GM10266 (cell line): ENCODE results near the gene SP4.

ENCODE experiments used
- DNase-seq: peaks from one replicate; pipeline ENCODE4 v3.0.0; 2012; ENCODE audit errors: extremely low spot score
- CTCF ChIP-seq: IDR thresholded peaks from 2 replicates; pipeline ENCODE4 v1.5.1; 2012; ENCODE audit warnings: mild to moderate bottlenecking, low read depth; ENCODE audit not compliant: control insufficient read depth, insufficient read depth; ENCODE audit errors: missing control alignments

SP4 gene

GRCh38 chr7:21448974-21449373 lies 21.1 kb downstream of the SP4 start:
- no peak for DNase-seq
- TF ChIP-seq CTCF, result no peak

GRCh38 chr7:21450076-21450475 lies 22.2 kb downstream of the SP4 start:
- no peak for TF ChIP-seq CTCF
- no peak for DNase-seq

- no peak for TF ChIP-seq CTCF
These were observed 23.1 kb downstream of the SP4 start for GRCh38 chr7:21450941-21451340.

GRCh38 chr7:21454182-21454581 lies 26.3 kb downstream of the SP4 start:
- no peak for TF ChIP-seq CTCF
- no peak for DNase-seq

More at GRCh38 chr7:21450941-21451340, 23.1 kb downstream of the SP4 start:
- no peak for DNase-seq

- DNase-seq, result no peak
These were observed 27.0 kb downstream of the SP4 start for GRCh38 chr7:21454906-21455305.

GRCh38 chr7:21461282-21461681 lies 33.4 kb downstream of the SP4 start:
- TF ChIP-seq CTCF, result no peak
- DNase-seq, result no peak

More at GRCh38 chr7:21454906-21455305, 27.0 kb downstream of the SP4 start:
- no peak for TF ChIP-seq CTCF

GRCh38 chr7:21462081-21462480 lies 34.2 kb downstream of the SP4 start:
- no peak for DNase-seq
- no peak for TF ChIP-seq CTCF

- no peak for TF ChIP-seq CTCF
These were observed 35.6 kb downstream of the SP4 start for GRCh38 chr7:21463524-21463923.

More at GRCh38 chr7:21463524-21463923, 35.6 kb downstream of the SP4 start:
- DNase-seq, result no peak
